ENCODE results near the gene DUT.

The DUT gene

GRCh38 chr15:48371961-48372360, 40.7 kb downstream of the DUT start:
- no peak for DNase-seq

GRCh38 chr15:48373821-48374451, 42.7 kb downstream of the DUT start:
- no peak for DNase-seq

- DNase-seq = no peak
These were observed 43.2 kb downstream of the DUT start for GRCh38 chr15:48374472-48374871.

GRCh38 chr15:48375767-48376166, 44.5 kb downstream of the DUT start:
- DNase-seq = no peak

GRCh38 chr15:48380198-48380597, 49.0 kb downstream of the DUT start:
- DNase-seq = no peak

- DNase-seq = no peak
These were observed 50.6 kb downstream of the DUT start for GRCh38 chr15:48381861-48382260.

- DNase-seq = no peak
These were observed 51.8 kb downstream of the DUT start for GRCh38 chr15:48383031-48383430.

GRCh38 chr15:48384616-48385015, 53.4 kb downstream of the DUT start:
- no peak for DNase-seq

GRCh38 chr15:48385031-48385830, 54.0 kb downstream of the DUT start:
- DNase-seq = no peak

GRCh38 chr15:48388016-48388851, 57.0 kb downstream of the DUT start:
- DNase-seq = no peak

GRCh38 chr15:48388910-48389309, 57.7 kb downstream of the DUT start:
- DNase-seq = no peak

GRCh38 chr15:48389691-48390143, 58.5 kb downstream of the DUT start:
- DNase-seq = no peak

GRCh38 chr15:48391950-48392349, 60.7 kb downstream of the DUT start:
- DNase-seq = no peak

- no peak for DNase-seq
These were observed 61.1 kb downstream of the DUT start for GRCh38 chr15:48392356-48392755.
